ENCODE results near the gene ZBTB16. TPM values are rescaled to one million over a fixed set of nuclear protein-coding genes. Genes with fewer than 3 reads are reported as not detected.

Gene ZBTB16
- polyA plus RNA-seq, 1 experiment = not detected

DNA sequence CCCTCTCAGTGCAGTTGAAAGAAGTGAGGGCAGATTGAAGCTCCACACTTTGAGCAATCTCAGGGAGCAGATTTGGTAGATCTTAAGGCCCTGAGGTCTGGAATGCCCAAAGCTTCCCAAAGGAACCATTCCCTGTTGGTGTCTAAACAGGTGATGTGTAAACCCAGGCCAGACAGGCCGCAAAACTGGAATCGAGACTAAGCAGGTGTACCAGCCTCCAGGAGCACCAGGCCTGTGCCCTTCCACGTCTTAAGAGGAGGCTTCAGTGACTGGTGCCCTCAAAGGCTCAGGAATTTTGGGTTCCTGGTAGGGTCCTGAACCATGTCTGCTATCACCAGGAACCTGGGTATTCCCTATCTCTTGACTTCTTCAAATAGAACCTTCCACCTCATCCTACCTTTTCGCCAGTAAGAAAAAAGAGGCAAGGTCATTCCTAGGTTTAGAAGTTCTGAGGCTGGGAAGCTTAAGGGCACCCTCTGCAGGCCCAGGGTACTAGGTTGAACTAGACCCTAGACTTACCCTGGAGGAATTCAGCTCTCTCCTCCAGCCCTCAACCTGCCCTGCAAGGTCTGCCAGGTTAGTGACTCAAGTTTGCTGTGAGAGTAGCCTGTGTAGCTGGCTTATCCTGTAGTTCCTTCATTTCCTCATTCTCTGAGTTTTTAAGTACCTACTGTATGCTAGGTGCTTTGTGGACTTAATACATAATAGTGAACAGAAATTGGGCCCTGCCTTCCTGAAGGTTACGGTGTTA is 136.6 kb downstream of the ZBTB16 start:
- POLR2A ChIA-PET = no interaction called here
- H3K36me3 ChIP-seq (ENCODE audit: control insufficient read depth, insufficient read depth, low read length) = no peaks in the 10 kb centered on the region
- H3K27me3 ChIP-seq (ENCODE audit: control insufficient read depth, insufficient read depth, low read length) = peaks cover 5% of the 10 kb centered on the region
- CTCF ChIA-PET = interaction anchor here (0.6 to 1.6 kb wide), 7 partner anchors 15 to 160 kb away, joined by 3 to 4 read pairs (median 3); no protein-coding TSS in a partner anchor
- TF ChIP-seq, protein P1, sequence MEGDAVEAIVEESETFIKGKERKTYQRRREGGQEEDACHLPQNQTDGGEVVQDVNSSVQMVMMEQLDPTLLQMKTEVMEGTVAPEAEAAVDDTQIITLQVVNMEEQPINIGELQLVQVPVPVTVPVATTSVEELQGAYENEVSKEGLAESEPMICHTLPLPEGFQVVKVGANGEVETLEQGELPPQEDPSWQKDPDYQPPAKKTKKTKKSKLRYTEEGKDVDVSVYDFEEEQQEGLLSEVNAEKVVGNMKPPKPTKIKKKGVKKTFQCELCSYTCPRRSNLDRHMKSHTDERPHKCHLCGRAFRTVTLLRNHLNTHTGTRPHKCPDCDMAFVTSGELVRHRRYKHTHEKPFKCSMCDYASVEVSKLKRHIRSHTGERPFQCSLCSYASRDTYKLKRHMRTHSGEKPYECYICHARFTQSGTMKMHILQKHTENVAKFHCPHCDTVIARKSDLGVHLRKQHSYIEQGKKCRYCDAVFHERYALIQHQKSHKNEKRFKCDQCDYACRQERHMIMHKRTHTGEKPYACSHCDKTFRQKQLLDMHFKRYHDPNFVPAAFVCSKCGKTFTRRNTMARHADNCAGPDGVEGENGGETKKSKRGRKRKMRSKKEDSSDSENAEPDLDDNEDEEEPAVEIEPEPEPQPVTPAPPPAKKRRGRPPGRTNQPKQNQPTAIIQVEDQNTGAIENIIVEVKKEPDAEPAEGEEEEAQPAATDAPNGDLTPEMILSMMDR (IDR thresholded peaks at IDR 0.05; ENCODE audit: insufficient read depth, low read depth, low read length) = no peak
- H3K4me3 ChIP-seq (ENCODE audit: low read depth, low read length) = no peak overlapping the region
- DNase-seq (ENCODE audit: low read depth) = no peak

- Histone ChIP-seq H3K4me3 (ENCODE audit: low read depth, low read length) (no peak overlapping the region), H3K36me3 (ENCODE audit: control insufficient read depth, insufficient read depth, low read length) (no peaks in the 10 kb centered on the region), H3K27me3 (ENCODE audit: control insufficient read depth, insufficient read depth, low read length) (peaks cover 6% of the 10 kb centered on the region)
- TF ChIP-seq, protein P1 (IDR thresholded peaks at IDR 0.05; ENCODE audit: insufficient read depth, low read depth, low read length) = no peak
- no peak for DNase-seq (ENCODE audit: low read depth)
- POLR2A ChIA-PET = no interaction called here
- CTCF ChIA-PET = interaction anchor here (0.7 to 1.2 kb wide), 3 partner anchors 26 to 64 kb away, joined by 3 to 4 read pairs (median 3); no protein-coding TSS in a partner anchor
Observed at GRCh38 chr11:114196997-114197703, 137.6 kb downstream of the ZBTB16 start.

GRCh38 chr11:114197799-114198500 is 138.4 kb downstream of the ZBTB16 start:
- no peaks in the 10 kb centered on the region for H3K36me3 ChIP-seq (ENCODE audit: control insufficient read depth, insufficient read depth, low read length)
- ChIA-PET POLR2A (no interaction called here), CTCF (interaction anchor here (1.0 kb wide), 2 partner anchors 64 to 162 kb away, joined by 3 read pairs; no protein-coding TSS in a partner anchor)
- DNase-seq (ENCODE audit: low read depth) = peak; percentile 3
- no peak overlapping the region for H3K4me3 ChIP-seq (ENCODE audit: low read depth, low read length)
- peaks cover 6% of the 10 kb centered on the region for H3K27me3 ChIP-seq (ENCODE audit: control insufficient read depth, insufficient read depth, low read length)
- TF ChIP-seq, protein P1 (IDR thresholded peaks at IDR 0.05; ENCODE audit: insufficient read depth, low read depth, low read length) = no peak

DNA sequence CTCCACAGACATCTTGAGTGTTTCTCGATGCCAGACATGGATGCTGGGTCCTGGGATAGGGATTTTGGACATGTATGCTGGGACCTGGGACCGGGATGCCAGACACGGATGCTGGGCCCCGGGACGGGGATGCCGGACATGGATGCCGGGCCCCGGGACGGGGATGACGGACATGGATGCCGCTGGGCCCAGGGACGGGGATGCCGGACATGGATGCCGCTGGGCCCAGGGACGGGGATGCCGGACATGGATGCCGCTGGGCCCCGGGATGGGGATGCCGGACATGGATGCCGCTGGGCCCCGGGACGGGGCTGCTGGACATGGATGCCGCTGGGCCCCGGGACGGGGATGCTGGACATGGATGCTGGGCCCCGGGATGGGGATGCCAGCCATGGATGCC is 139.5 kb downstream of the ZBTB16 start:
- DNase-seq (ENCODE audit: low read depth) = no peak
- no peak overlapping the region for H3K4me3 ChIP-seq (ENCODE audit: low read depth, low read length)
- peaks cover 6% of the 10 kb centered on the region for H3K27me3 ChIP-seq (ENCODE audit: control insufficient read depth, insufficient read depth, low read length)
- H3K36me3 ChIP-seq (ENCODE audit: control insufficient read depth, insufficient read depth, low read length) = no peaks in the 10 kb centered on the region
- CTCF ChIA-PET = interaction anchor here (1.0 kb wide), 1 partner anchor 163 kb away, joined by 3 read pairs; no protein-coding TSS in a partner anchor
- POLR2A ChIA-PET = no interaction called here
- TF ChIP-seq, protein P1 (IDR thresholded peaks at IDR 0.05; ENCODE audit: insufficient read depth, low read depth, low read length) = no peak
